ENCODE measurements around the gene MED27. TPM values are rescaled to one million over a fixed set of nuclear protein-coding genes. Genes with fewer than 3 reads are reported as not detected.

MED27 gene
- total and polyA plus RNA-seq, 10 of the 15 experiments (the other 5 are each of a cell fraction or from before 2014, with no cell fraction given), result 20.3 to 50.3 (median 35.5) TPM

GRCh38 chr9:131885144-131885609 lies 194.5 kb downstream of the MED27 start:
- no TSS peak for BruUV-seq (replicated peaks)
- no peak for DNase-seq (ENCODE audit: low read depth, low spot score)
- ChIA-PET CTCF (interaction anchor here (0.9 to 1.0 kb wide), 2 partner anchors 55 to 368 kb away, joined by 3 read pairs; no protein-coding TSS in a partner anchor), SMC1A (ENCODE audit: uncharacterized antibody, unreplicated experiment) (no interaction called here), RAD21 (ENCODE audit: unreplicated experiment) (interaction anchor here (0.6 kb wide), 1 partner anchor 383 kb away, joined by 3 read pairs; no protein-coding TSS in a partner anchor), POLR2A (no interaction called here)
- intact Hi-C loops (cut with micrococcal nuclease; ENCODE audit: unreplicated experiment) (no loop called here), in situ Hi-C loops (cut with MboI) (no loop called here)
- Histone ChIP-seq H3K4me1 (ENCODE audit: control insufficient read depth, insufficient read depth, low read length) (no peaks in the 10 kb centered on the region), H3K4me3 (no peak overlapping the region), H3K4me2 (ENCODE audit: control insufficient read depth, insufficient read depth) (no peak overlapping the region), H3K9me3 (replicated peaks; ENCODE audit: control insufficient read depth, insufficient read depth, low read length) (no peaks in the 10 kb centered on the region), H4K20me1 (ENCODE audit: control insufficient read depth, insufficient read depth) (no peaks in the 10 kb centered on the region), H3K36me3 (ENCODE audit: control insufficient read depth in 2 of 2, insufficient read depth in 2 of 2, low read length in 1 of 2) (no peaks in the 10 kb centered on the region; a peak in 1 of 4 replicates), H3K27ac (ENCODE audit: control insufficient read depth, insufficient read depth) (no peak overlapping the region), H3K9ac (ENCODE audit: control insufficient read depth, insufficient read depth, low read length) (no peak overlapping the region), H2AFZ (ENCODE audit: control insufficient read depth, low read depth, low read length) (no peak overlapping the region), H3K27me3 (replicated peaks in 1 of 2; ENCODE audit: control insufficient read depth in 2 of 2, insufficient read depth in 2 of 2, low read length in 1 of 2) (no peaks in the 10 kb centered on the region), H3K79me2 (ENCODE audit: control insufficient read depth, insufficient read depth, low read length) (no peaks in the 10 kb centered on the region)
- 77% methylated on average over 6 of the region's 6 CpGs for WGBS (ENCODE audit: insufficient coverage, insufficient replicate concordance, low lambda C conversion rate, missing lambda C conversion rate)
- FAIRE-seq, result no peak
- ATAC-seq, result no peak
- TF ChIP-seq EP300 (IDR thresholded peaks at IDR 0.05; ENCODE audit: borderline replicate concordance in 1 of 2, control insufficient read depth in 1 of 2, low read depth in 2 of 2, low read length in 2 of 2), result no peak
- no peak for TF ChIP-seq POU2F2 (IDR thresholded peaks at IDR 0.05; ENCODE audit: borderline replicate concordance, low read depth, low read length)
- no peak for TF ChIP-seq HDAC6 (IDR thresholded peaks at IDR 0.05; ENCODE audit: unreplicated experiment)

DNA sequence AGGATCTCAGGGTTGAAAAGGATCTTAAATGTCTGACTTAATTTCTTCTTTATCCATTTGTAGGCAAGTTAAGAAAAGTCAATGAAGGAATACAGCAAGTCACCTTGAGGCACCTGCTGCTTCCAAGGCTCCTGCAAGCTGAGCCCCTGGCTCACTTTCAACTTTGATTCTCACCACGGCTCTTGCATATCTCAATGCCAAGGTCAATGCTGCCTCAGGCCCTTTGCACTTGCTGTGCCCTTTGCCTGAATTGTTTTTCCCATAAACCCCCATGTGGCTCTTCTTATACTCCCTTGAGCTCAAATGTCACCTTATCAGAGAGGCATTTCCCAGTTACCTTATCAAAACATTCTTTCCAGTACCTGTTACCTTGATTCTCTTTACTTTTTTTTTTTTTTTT lies 195.4 kb downstream of the MED27 start:
- WGBS (ENCODE audit: insufficient coverage, insufficient replicate concordance, low lambda C conversion rate, missing lambda C conversion rate), result 93% methylated on average over 1 of the region's 1 CpG
- Histone ChIP-seq H3K4me1 (ENCODE audit: control insufficient read depth, insufficient read depth, low read length) (no peaks in the 10 kb centered on the region), H3K36me3 (ENCODE audit: control insufficient read depth in 2 of 2, insufficient read depth in 2 of 2, low read length in 1 of 2) (no peaks in the 10 kb centered on the region; a peak in 1 of 4 replicates), H3K4me3 (no peak overlapping the region), H3K4me2 (ENCODE audit: control insufficient read depth, insufficient read depth) (no peak overlapping the region), H3K79me2 (ENCODE audit: control insufficient read depth, insufficient read depth, low read length) (no peaks in the 10 kb centered on the region), H3K9ac (ENCODE audit: control insufficient read depth, insufficient read depth, low read length) (no peak overlapping the region), H3K9me3 (replicated peaks; ENCODE audit: control insufficient read depth, insufficient read depth, low read length) (no peaks in the 10 kb centered on the region), H3K27me3 (replicated peaks in 1 of 2; ENCODE audit: control insufficient read depth in 2 of 2, insufficient read depth in 2 of 2, low read length in 1 of 2) (no peaks in the 10 kb centered on the region), H3K27ac (ENCODE audit: control insufficient read depth, insufficient read depth) (no peak overlapping the region), H4K20me1 (ENCODE audit: control insufficient read depth, insufficient read depth) (no peaks in the 10 kb centered on the region), H2AFZ (ENCODE audit: control insufficient read depth, low read depth, low read length) (no peak overlapping the region)
- no peak for ATAC-seq
- in situ Hi-C loops (cut with MboI) (no loop called here), intact Hi-C loops (cut with micrococcal nuclease; ENCODE audit: unreplicated experiment) (no loop called here)
- CTCF ChIA-PET, result no interaction called here
- no peak for DNase-seq (ENCODE audit: low read depth, low spot score)
- no peak for FAIRE-seq
- TF ChIP-seq CHD4 (IDR thresholded peaks at IDR 0.05) (no peak), TBL1XR1 (IDR thresholded peaks at IDR 0.05; ENCODE audit: low read depth, low read length) (no peak)
- RAD21 ChIA-PET (ENCODE audit: unreplicated experiment), result interaction anchor here (0.6 kb wide), 1 partner anchor 384 kb away, joined by 3 read pairs; no protein-coding TSS in a partner anchor
- SMC1A ChIA-PET (ENCODE audit: uncharacterized antibody, unreplicated experiment), result no interaction called here
- BruUV-seq (replicated peaks), result no TSS peak
- POLR2A ChIA-PET, result interaction anchor here (0.7 kb wide), 1 partner anchor 191 kb away, joined by 4 read pairs; no protein-coding TSS in a partner anchor
